Right lobe of liver (tissue), 6 donors: ENCODE results near the gene SIGLEC15. TPM values are rescaled to one million over a fixed set of nuclear protein-coding genes. Genes with fewer than 3 reads are reported as not detected.
A peak's percentile ranks its signal among the peaks of the same experiment; 100 is the strongest.

Source experiments
- ATAC-seq, 4 donors: fragments of 200-7000 bp; cut with Tn5 transposase; one replicate each; pipeline ENCODE4 v1.9.1; 2020; ENCODE audit warnings: mild to moderate bottlenecking in 4 of 4, moderate library complexity in 4 of 4
- DNase-seq, 3 donors: peaks; one replicate each; pipeline ENCODE4 v3.0.0-alpha.2; 2020
- H3K27ac ChIP-seq, 3 donors: fragments of 200-600 bp; one replicate each; pipeline ENCODE4 v1.8.0; 2022
- H3K27me3 ChIP-seq, 2 donors: fragments of 200-600 bp; one replicate each; pipeline ENCODE4 v1.8.0; 2022
- H3K36me3 ChIP-seq, 4 donors: fragments of 200-600 bp; sonication (generic) in 1 of 4; one replicate each; pipeline versions ENCODE4 v1.5.1 to v1.8.0; 2017 to 2022; ENCODE audit warnings: control low read depth in 1 of 4
- H3K4me1 ChIP-seq, 4 donors: fragments of 200-600 bp; sonication (generic) in 1 of 4; one replicate each; pipeline versions ENCODE4 v1.5.1 to v1.8.0; 2017 to 2022; ENCODE audit warnings: control low read depth in 1 of 4
- H3K4me3 ChIP-seq, 3 donors: fragments of 200-600 bp; one replicate each; pipeline ENCODE4 v1.8.0; 2022
- H3K9me3 ChIP-seq, 4 donors: fragments of 200-600 bp; sonication (generic) in 1 of 4; one replicate each; pipeline versions ENCODE4 v1.5.1 to v1.8.0; 2017 to 2022; ENCODE audit warnings: control low read depth in 1 of 4
- POLR2A ChIP-seq: fragments of 450-650 bp; IDR thresholded peaks from one replicate; pipeline ENCODE4 v1.6.1; 2017; ENCODE audit warnings: antibody characterized with exemption, mild to moderate bottlenecking
- WGBS: methylation state at CpG from one replicate; pipeline ENCODE4 v1.1.6; 2018; ENCODE audit warnings: low coverage, low lambda C conversion rate; ENCODE audit not compliant: insufficient coverage; ENCODE audit errors: missing lambda C conversion rate; 5-methylcytosine and 5-hydroxymethylcytosine counted together
- intact Hi-C, 2 donors: fragments of 100-400 bp; cut with DNase I; formaldehyde crosslinking; loops; one replicate each; pipeline versions ENCODE4 v1.11.2 to v1.14.1; 2022
- total RNA-seq, 6 experiments: library from RNA; depleted of rRNA in 2 of 6; stranded (reverse); fragments of >200 nt in 2 of 6; fragmentation: NEBNext Ultra II Directional in 3 of 6; extraction: Animal tissue kit (Norgen Biotek cat#: 25700) in 3 of 6; gene quantifications; one replicate each; pipeline versions ENCODE4 v1.1.0 to v1.2.4, GENCODE V29; 2016 to 2023
- TF ChIP-seq, protein P1 (sequence below), 4 donors: fragments of 200-600 bp in 3 of 4; fragments of 450-650 bp in 1 of 4; IDR thresholded peaks; one replicate each; pipeline versions ENCODE4 v1.5.1 to v1.8.0; 2016 to 2022; ENCODE audit warnings: antibody characterized with exemption in 4 of 4, mild to moderate bottlenecking in 2 of 4
- donor health status: DM: no; HTN: yes; CAD: no.
- donor health status: DM: no; HTN: no; CAD: no.
- donor health status: DM: no; HTN: no; CAD: no.
- donor health status: DM: no; HTN: yes; CAD: no.
- donor health status: DM: no; HTN: yes; CAD: no.

The SIGLEC15 gene
- total RNA-seq, 6 experiments from 2014 or later: 0.12 to 0.35 (median 0.19) TPM; not detected in 2

DNA sequence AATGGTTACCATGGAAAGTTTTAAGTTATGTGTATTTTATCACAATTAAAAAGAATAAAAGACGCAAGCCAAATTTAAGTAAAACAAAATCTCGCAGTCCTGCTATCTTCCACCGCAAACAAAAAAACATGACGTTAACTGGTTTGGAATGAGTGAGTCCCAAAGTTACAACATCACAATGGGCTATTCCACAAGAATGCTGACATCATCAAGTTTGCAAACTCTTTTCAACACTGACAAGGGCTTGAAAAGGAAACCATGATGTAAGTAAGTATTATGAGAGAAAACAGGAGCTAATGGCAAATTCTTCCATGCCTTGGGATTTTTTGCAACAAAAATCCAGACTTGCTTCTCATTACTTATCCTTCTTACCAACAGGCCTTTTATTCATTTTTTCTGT, 31.1 kb downstream of the SIGLEC15 start:
- no peaks in the 10 kb centered on the region for H3K9me3 ChIP-seq
- peaks cover 0 to 6% (median 0%) of the 10 kb centered on the region in 4 donors for H3K4me1 ChIP-seq
- ATAC-seq (peak in 2 of 4 donors; percentile 73 to 74), DNase-seq (no peak)
- 35% methylated on average over 4 of the region's 4 CpGs for WGBS
- peak overlapping the region in 1 of 3 donors; percentile 67 for H3K27ac ChIP-seq
- H3K27me3 ChIP-seq: no peaks in the 10 kb centered on the region
- TF ChIP-seq, protein P1, sequence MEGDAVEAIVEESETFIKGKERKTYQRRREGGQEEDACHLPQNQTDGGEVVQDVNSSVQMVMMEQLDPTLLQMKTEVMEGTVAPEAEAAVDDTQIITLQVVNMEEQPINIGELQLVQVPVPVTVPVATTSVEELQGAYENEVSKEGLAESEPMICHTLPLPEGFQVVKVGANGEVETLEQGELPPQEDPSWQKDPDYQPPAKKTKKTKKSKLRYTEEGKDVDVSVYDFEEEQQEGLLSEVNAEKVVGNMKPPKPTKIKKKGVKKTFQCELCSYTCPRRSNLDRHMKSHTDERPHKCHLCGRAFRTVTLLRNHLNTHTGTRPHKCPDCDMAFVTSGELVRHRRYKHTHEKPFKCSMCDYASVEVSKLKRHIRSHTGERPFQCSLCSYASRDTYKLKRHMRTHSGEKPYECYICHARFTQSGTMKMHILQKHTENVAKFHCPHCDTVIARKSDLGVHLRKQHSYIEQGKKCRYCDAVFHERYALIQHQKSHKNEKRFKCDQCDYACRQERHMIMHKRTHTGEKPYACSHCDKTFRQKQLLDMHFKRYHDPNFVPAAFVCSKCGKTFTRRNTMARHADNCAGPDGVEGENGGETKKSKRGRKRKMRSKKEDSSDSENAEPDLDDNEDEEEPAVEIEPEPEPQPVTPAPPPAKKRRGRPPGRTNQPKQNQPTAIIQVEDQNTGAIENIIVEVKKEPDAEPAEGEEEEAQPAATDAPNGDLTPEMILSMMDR (IDR thresholded peaks at IDR 0.05): no peak
- no peak for TF ChIP-seq POLR2A
- H3K4me3 ChIP-seq: no peak overlapping the region
- intact Hi-C loops: no loop called here
- H3K36me3 ChIP-seq: peaks cover 0 to 47% (median 13%) of the 10 kb centered on the region in 4 donors

DNA sequence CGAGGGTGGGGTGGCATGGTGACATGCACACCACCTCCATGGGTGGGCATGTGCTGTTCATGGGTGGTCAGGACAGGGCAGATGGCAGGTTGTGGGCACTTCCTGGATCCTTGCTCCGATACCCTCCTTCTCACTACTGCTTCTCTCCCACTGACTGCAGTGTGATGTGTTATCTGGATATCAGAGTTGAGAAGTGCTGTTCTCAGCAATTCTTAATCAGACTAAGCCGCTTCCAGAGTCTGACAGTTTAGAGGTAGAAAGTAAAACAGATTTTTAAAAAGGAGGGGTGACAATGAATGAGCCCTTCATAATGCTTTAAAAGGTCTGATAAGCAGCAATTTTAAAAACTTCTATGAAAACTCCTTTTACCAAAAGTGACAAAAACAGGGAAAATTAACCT, 33.9 kb downstream of the SIGLEC15 start:
- DNase-seq (no peak), ATAC-seq (no peak)
- TF ChIP-seq, protein P1 (IDR thresholded peaks at IDR 0.05): no peak
- no peak for TF ChIP-seq POLR2A
- Histone ChIP-seq H3K27ac (no peak overlapping the region), H3K4me3 (no peak overlapping the region), H3K27me3 (no peaks in the 10 kb centered on the region), H3K4me1 (peaks cover 0 to 4% (median 0%) of the 10 kb centered on the region in 4 donors), H3K9me3 (no peaks in the 10 kb centered on the region), H3K36me3 (peaks cover 0 to 62% (median 13%) of the 10 kb centered on the region in 4 donors)
- intact Hi-C loops: no loop called here
- 73% methylated on average over 2 of the region's 3 CpGs for WGBS

DNA sequence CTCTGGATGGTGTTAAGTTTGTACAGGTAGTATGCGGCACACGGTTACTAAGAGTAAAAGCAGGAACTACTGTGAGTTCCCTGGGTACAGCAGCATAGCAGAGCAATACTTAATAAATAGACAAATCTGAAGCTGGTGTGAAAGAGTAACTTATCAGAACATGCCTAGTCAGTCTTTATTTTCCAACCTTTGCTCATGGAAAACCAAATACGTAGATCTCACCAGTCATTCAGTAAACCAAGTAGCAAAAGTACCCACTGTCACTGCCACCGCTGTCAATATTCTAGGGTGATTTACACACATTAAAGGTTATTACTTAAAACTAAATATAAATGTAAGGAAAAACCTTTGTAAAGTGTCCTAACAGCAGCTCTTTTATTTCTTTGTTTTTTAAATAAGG, 35.0 kb downstream of the SIGLEC15 start:
- H3K4me3 ChIP-seq: no peak overlapping the region
- H3K36me3 ChIP-seq: peaks cover 0 to 62% (median 9%) of the 10 kb centered on the region in 4 donors
- intact Hi-C loops: no loop called here
- no peak overlapping the region for H3K27ac ChIP-seq
- 62% methylated on average over 4 of the region's 4 CpGs for WGBS
- TF ChIP-seq, protein P1 (IDR thresholded peaks at IDR 0.05): no peak
- no peak for TF ChIP-seq POLR2A
- H3K4me1 ChIP-seq: peaks cover 0 to 4% (median 0%) of the 10 kb centered on the region in 4 donors
- DNase-seq (no peak), ATAC-seq (peak in 2 of 4 donors; percentile 55 to 58)
- H3K27me3 ChIP-seq: no peaks in the 10 kb centered on the region
- no peaks in the 10 kb centered on the region for H3K9me3 ChIP-seq

GRCh38 chr18:45860971-45861370, 35.5 kb downstream of the SIGLEC15 start:
- peaks cover 0 to 4% (median under 1%) of the 10 kb centered on the region in 4 donors for H3K4me1 ChIP-seq
- ATAC-seq: no peak
- H3K27ac ChIP-seq: no peak overlapping the region
- H3K4me3 ChIP-seq: no peak overlapping the region
- 82% methylated on average over 3 of the region's 3 CpGs for WGBS
- DNase-seq: no peak
- H3K27me3 ChIP-seq: no peaks in the 10 kb centered on the region
- intact Hi-C loops: no loop called here
- no peak for TF ChIP-seq POLR2A
- H3K36me3 ChIP-seq: peaks cover 0 to 64% (median 9%) of the 10 kb centered on the region in 4 donors
- H3K9me3 ChIP-seq: no peaks in the 10 kb centered on the region

- H3K36me3 ChIP-seq: peaks cover 0 to 65% (median 9%) of the 10 kb centered on the region in 4 donors
- H3K4me1 ChIP-seq: peaks cover 0 to 11% (median 4%) of the 10 kb centered on the region in 4 donors
- no peaks in the 10 kb centered on the region for H3K27me3 ChIP-seq
- 93% methylated on average over 1 of the region's 1 CpG for WGBS
- DNase-seq: no peak
- TF ChIP-seq, protein P1 (IDR thresholded peaks at IDR 0.05): no peak
- no peak for ATAC-seq
- H3K27ac ChIP-seq: no peak overlapping the region
- no peaks in the 10 kb centered on the region for H3K9me3 ChIP-seq
- no peak overlapping the region for H3K4me3 ChIP-seq
- intact Hi-C loops: no loop called here
Measured at GRCh38 chr18:45861926-45862325, 36.5 kb downstream of the SIGLEC15 start.
